ENCODE results near the gene TOGARAM2.
"Not testable (repeated sequence)": the region's sequence is repeated elsewhere in the genome, so short reads cannot be mapped to it uniquely, and the experiment has no call there.

Gene TOGARAM2

DNA sequence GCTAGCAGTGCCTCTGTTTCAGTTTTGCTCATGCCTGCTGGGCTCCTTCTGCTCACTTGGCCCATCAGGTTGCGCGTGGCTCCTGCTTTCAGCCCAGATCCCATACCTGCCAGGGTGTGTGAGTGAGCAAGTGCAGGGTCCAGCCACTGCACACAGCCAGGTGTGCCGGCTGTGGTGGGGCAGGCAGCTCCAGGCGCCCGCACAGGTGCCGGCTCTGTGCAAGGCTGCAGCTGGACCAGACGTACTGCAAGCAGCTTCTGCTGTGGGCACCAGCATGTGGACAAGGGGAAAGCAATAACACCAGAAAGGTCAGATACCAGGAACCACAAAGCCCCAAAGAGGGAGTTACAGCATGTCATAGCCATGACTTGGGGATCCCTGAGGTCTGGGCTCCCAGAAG lies 98.8 kb downstream of the TOGARAM2 start:
- DNase-seq = no peak

- DNase-seq = no peak
These were observed 100.0 kb downstream of the TOGARAM2 start for GRCh38 chr2:29080886-29081743.

- no peak for DNase-seq
These were observed 101.9 kb downstream of the TOGARAM2 start for GRCh38 chr2:29082804-29083495.

DNA sequence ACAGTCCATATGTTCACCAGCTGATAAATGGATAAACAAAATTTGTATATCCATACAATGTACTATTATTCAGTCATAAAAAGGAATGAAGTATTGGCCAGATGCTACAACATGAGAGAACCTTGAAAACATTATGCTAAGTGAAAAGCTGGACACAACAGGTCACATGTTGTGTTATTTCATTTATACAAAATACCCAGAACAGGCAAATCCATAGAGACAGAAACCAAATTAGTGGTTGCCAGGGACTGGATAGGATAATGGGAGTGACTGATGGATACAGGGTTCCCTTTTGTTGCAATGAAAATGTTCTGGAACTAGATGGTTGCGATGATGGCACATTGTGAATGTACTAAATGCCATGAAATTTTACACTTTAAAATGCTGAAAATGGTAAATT lies 103.5 kb downstream of the TOGARAM2 start:
- DNase-seq = no peak

DNA sequence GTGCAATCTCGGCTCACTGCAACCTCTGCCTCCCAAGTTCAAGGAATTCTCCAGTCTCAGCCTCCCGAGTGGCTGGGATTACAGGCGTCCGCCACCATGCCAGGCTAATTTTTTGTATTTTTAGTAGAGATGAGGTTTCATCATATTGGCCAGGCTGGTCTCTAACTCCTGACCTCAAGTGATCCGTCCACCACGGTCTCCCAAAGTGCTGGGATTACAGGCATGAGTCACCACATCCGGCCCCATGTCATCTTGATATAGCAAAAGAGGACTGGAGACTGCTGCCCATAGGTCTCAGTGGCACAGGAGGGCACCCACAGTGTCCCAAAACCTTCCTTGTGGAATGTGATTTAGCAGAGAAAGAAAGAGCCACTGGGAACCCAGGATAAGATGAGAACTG lies 109.2 kb downstream of the TOGARAM2 start:
- DNase-seq = not testable (repeated sequence)

DNA sequence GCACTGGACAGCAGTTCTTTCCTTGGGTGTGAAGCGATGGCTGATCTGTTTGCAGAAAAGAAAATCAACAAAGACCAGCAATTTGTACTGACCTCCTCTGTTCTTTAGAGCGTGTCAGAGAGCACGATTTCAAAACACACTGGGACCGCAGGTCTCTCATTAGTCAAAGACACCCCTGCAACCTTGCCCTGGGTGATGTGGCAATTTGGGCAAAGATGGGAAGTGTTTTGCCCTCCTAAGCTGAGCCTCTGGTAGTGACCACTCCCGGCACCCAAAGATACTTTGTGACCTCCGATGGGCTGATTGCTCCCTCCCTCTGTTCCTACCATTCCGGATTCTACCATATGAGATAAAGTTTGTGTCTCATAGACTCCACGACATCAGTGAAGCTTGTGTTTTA lies 115.9 kb downstream of the TOGARAM2 start:
- no peak for DNase-seq

GRCh38 chr2:29097569-29097968 lies 116.5 kb downstream of the TOGARAM2 start:
- DNase-seq = no peak

- no peak for DNase-seq
These were observed 119.5 kb downstream of the TOGARAM2 start for GRCh38 chr2:29100564-29100963.

Data from amniotic stem cell (primary cell).